Thoracic aorta (tissue), 2 donors: Measurements from ENCODE around the gene PRRX2. TPM values are rescaled to one million over a fixed set of nuclear protein-coding genes. Genes with fewer than 3 reads are reported as not detected.
A peak's percentile ranks its signal among the peaks of the same experiment; 100 is the strongest.

Experiments
- ATAC-seq: fragments of 150-250 bp; one replicate; pipeline ENCODE4 v1.8.0; 2017; ENCODE audit warnings: low read depth; ENCODE audit not compliant: insufficient number of reproducible peaks, low FRiP score
- DNase-seq: peaks from one replicate; pipeline ENCODE4 v3.0.0-alpha.2; 2020; ENCODE audit warnings: low spot score
- H3K27ac ChIP-seq, 2 donors: fragments of 200-600 bp; sonication (generic); 1 replicate in 1 of 2; 2 replicates in 1 of 2; pipeline ENCODE4 v1.5.1; 2016; ENCODE audit warnings: mild to moderate bottlenecking in 2 of 2, moderate library complexity in 2 of 2
- H3K27me3 ChIP-seq: fragments of 200-600 bp; sonication (generic); replicated peaks from 2 replicates; pipeline ENCODE4 v1.6.0; 2016; ENCODE audit warnings: mild to moderate bottlenecking; ENCODE audit not compliant: insufficient read depth
- H3K36me3 ChIP-seq: fragments of 200-600 bp; sonication (generic); one replicate; pipeline ENCODE4 v1.5.1; 2016
- H3K4me1 ChIP-seq, 2 donors: fragments of 200-600 bp; sonication (generic); 1 replicate in 1 of 2; 2 replicates in 1 of 2; pipeline versions ENCODE4 v1.5.1 to v1.6.0; 2016; ENCODE audit warnings: low read depth in 2 of 2, mild to moderate bottlenecking in 1 of 2; ENCODE audit not compliant: control insufficient read depth in 1 of 2
- H3K4me3 ChIP-seq: fragments of 200-600 bp; sonication (generic); 2 replicates; pipeline ENCODE4 v1.5.1; 2016; ENCODE audit warnings: mild to moderate bottlenecking
- H3K9me3 ChIP-seq: fragments of 200-600 bp; sonication (generic); 2 replicates; pipeline ENCODE4 v1.5.1; 2016
- CTCF ChIP-seq: fragments of 200-600 bp; sonication (generic); IDR thresholded peaks from one replicate; pipeline ENCODE4 v1.5.1; 2019; ENCODE audit warnings: antibody characterized with exemption
- total RNA-seq, 2 donors: library from RNA; depleted of rRNA; stranded (reverse); fragments of >200 nt; gene quantifications; one replicate each; pipeline versions ENCODE4 v1.1.0 to v1.2.3, GENCODE V29; 2016

The PRRX2 gene
- total RNA-seq, 2 donors from 2014 or later: 42.0 to 66.1 TPM

DNA sequence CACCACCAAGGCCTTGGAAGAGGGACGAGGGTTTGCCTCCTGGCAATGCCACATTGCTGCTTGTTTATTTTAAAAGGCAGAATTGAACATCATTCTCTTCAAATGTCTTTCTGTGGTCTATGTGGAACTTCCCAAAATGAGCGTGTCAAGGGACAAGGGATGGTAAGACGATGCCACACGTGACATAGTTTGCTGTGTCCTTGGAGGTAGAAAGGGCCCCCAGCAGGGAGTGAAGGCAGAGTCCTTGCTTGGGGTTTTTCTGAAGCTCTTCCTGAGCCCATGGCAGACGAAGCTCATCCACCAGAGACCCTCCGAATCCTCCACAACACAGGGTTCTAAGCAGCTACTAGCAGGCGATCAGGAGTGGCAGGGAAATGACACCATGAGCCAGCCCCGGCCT, 28.3 kb downstream of the PRRX2 start:
- H3K27me3 ChIP-seq: no peaks in the 10 kb centered on the region
- DNase-seq: no peak
- ATAC-seq: no peak
- peaks cover 27 to 54% of the 10 kb centered on the region in 2 donors for H3K4me1 ChIP-seq
- peak overlapping the region; percentile 97 to 98 for H3K27ac ChIP-seq
- H3K9me3 ChIP-seq: no peaks in the 10 kb centered on the region
- no peak for TF ChIP-seq CTCF
- no peak overlapping the region for H3K4me3 ChIP-seq
- no peaks in the 10 kb centered on the region for H3K36me3 ChIP-seq

DNA sequence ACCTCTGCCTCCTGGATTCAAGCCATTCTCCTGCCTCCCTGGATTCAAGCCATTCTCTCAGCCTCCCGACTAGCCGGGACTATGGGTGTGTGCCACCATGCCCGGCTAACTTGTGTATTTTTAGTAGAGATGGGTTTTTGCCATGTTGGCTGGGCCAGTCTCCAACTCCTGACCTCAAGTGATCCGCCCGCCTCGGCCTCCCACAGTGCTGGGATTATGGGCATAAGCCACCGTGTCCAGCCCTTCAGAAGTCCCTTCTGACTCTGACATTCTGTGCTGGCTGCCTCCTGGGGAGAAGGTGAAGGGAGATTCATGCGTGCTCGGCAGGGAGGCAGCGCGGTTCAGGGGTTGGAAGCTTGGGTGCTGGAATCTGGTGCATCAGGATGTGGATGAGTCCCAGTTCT, 28.8 kb downstream of the PRRX2 start:
- peak overlapping the region; percentile 97 to 98 for H3K27ac ChIP-seq

GRCh38 chr9:129695870-129696269, 30.4 kb downstream of the PRRX2 start:
- DNase-seq (no peak), ATAC-seq (no peak)
- peak overlapping the region; percentile 97 to 98 for H3K27ac ChIP-seq
- H3K4me1 ChIP-seq: peaks cover 28 to 61% of the 10 kb centered on the region in 2 donors
- H3K27me3 ChIP-seq: no peaks in the 10 kb centered on the region
- H3K9me3 ChIP-seq: no peaks in the 10 kb centered on the region
- no peaks in the 10 kb centered on the region for H3K36me3 ChIP-seq
- TF ChIP-seq CTCF: no peak
- H3K4me3 ChIP-seq: no peak overlapping the region

More for the DNA sequence above, 28.8 kb downstream of the PRRX2 start:
- DNase-seq (peak; percentile 65), ATAC-seq (peak; percentile 38)
- Histone ChIP-seq H3K4me1 (peaks cover 28 to 58% of the 10 kb centered on the region in 2 donors), H3K4me3 (peak overlapping the region; percentile 16), H3K27me3 (no peaks in the 10 kb centered on the region), H3K36me3 (no peaks in the 10 kb centered on the region), H3K9me3 (no peaks in the 10 kb centered on the region)
- no peak for TF ChIP-seq CTCF

DNA sequence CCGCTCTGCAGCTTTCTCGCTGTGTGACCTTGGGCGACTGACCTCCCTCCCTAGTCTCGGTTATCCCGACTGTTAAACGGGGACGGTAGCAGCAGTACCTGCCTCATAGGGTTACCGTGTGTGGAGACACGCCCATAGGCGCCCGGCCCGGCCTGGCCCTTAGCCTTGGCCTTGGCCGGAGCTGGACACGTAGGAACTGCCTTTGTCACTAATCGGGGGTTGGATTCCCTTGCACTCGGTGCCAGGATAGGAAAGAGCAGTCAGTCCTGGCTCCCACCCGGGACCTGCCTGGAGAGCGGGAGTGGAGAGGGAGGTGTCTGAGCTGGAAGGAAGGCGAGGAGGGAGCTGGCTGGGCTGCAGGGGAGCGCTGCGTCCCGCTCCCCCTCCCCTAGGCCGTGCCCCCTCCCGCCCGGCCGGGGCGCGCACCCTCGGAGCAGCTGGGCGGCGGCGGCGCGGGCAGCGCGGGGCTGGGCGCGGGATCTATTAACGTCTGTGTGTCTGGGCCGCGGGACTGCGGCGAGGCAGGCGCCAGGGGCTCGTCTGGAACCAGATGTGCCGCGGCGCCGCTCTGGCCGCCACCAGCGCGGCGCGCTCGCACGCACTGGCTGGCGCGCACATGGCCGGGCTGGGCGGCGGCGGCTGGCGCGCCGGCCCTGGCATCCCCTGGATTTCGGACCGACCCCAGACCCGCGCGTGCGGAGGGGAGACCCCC, 31.7 kb downstream of the PRRX2 start:
- Histone ChIP-seq H3K27me3 (no peaks in the 10 kb centered on the region), H3K9me3 (no peaks in the 10 kb centered on the region), H3K4me1 (peaks cover 28 to 71% of the 10 kb centered on the region in 2 donors), H3K36me3 (no peaks in the 10 kb centered on the region), H3K27ac (peak overlapping the region; percentile 97 to 98), H3K4me3 (peak overlapping the region; percentile 65)
- peak; percentile 75 for DNase-seq
- peak; percentile 38 for ATAC-seq
- no peak for TF ChIP-seq CTCF

GRCh38 chr9:129697656-129698253, 32.3 kb downstream of the PRRX2 start:
- peak overlapping the region; percentile 65 for H3K4me3 ChIP-seq
- no peak for TF ChIP-seq CTCF
- peak; percentile 51 for DNase-seq
- H3K27me3 ChIP-seq: no peaks in the 10 kb centered on the region
- ATAC-seq: peak; percentile 61
- peaks cover 33 to 77% of the 10 kb centered on the region in 2 donors for H3K4me1 ChIP-seq
- peak overlapping the region; percentile 97 to 98 for H3K27ac ChIP-seq
- H3K9me3 ChIP-seq: no peaks in the 10 kb centered on the region
- no peaks in the 10 kb centered on the region for H3K36me3 ChIP-seq
